HEK293T (cell line): ENCODE measurements around the gene CIT.

Experiments
- ARNT ChIP-seq: fragments of 450-650 bp; IDR thresholded peaks from 2 replicates; pipeline ENCODE4 v1.6.1; 2017; ENCODE audit warnings: mild to moderate bottlenecking
- FOXK2 ChIP-seq: fragments of 450-650 bp; IDR thresholded peaks from 2 replicates; pipeline ENCODE4 v1.6.1; 2016; ENCODE audit warnings: mild to moderate bottlenecking
- SP1 ChIP-seq: fragments of 450-650 bp; IDR thresholded peaks from 2 replicates; pipeline ENCODE4 v1.6.1; 2017
- TARDBP ChIP-seq: fragments of 450-650 bp; IDR thresholded peaks from 2 replicates; pipeline ENCODE4 v1.6.1; 2016

DNA sequence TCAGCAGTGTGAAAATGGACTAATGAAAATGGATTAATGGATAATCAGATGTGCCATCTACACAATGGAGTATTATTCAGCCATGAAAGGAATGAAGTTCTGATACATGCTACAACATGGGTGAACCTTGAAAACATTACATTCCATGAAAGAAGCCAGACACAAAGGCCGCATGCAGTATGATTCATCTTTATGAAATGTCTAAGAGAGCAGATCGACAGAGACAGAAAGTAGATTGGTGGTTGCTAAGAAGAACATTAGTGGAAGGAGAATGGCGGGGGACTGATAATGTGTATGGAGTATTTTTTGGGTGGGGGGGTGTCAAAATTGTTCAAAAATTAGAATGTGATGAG is 161.9 kb downstream of the CIT start:
- no peak for TF ChIP-seq TARDBP
- no peak for TF ChIP-seq ARNT
- TF ChIP-seq SP1: no peak
- no peak for TF ChIP-seq FOXK2
